ENCODE measurements around the gene KIAA0232.

DNA sequence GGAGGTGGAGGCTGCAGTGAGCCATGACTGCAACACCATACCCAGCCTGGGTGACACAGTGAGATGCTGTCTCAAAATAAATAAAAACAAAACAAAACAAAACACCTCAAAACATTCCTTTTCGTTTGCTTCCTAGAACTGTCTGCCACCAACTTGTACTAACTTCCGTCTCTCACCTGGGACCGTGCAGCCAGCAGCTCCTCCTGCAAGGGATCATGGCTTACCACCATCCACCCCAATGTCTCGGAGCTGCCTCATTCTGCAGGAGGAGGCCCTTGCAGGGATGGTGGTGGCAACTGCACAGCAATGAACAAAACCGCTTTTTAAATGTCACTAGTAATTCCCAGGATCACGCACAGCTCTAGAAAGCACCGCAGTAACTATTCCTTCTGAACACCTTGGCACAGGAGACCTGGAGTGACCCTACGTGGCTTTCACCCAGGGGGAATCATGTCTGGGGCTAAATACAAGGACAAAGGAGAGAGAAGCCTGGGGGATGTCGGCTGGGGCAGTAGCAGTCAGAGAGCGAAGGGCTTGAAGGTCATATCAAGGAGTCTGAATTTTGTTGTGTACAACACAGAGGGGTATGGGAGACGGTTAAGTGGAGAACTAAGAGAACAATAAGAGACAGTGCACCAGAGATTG, 17.4 kb upstream of the KIAA0232 start:
- TF ChIP-seq, protein P1, sequence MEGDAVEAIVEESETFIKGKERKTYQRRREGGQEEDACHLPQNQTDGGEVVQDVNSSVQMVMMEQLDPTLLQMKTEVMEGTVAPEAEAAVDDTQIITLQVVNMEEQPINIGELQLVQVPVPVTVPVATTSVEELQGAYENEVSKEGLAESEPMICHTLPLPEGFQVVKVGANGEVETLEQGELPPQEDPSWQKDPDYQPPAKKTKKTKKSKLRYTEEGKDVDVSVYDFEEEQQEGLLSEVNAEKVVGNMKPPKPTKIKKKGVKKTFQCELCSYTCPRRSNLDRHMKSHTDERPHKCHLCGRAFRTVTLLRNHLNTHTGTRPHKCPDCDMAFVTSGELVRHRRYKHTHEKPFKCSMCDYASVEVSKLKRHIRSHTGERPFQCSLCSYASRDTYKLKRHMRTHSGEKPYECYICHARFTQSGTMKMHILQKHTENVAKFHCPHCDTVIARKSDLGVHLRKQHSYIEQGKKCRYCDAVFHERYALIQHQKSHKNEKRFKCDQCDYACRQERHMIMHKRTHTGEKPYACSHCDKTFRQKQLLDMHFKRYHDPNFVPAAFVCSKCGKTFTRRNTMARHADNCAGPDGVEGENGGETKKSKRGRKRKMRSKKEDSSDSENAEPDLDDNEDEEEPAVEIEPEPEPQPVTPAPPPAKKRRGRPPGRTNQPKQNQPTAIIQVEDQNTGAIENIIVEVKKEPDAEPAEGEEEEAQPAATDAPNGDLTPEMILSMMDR (optimal IDR thresholded peaks at IDR 0.05 in 1 of 3, IDR thresholded peaks at IDR 0.05 in 1 of 3, conservative IDR thresholded peaks at IDR 0.05 in 1 of 3; ENCODE audit: extremely low read depth in 1 of 3, insufficient read depth in 2 of 3, low read length in 3 of 3): no peak
- TF ChIP-seq EZH2 (IDR thresholded peaks at IDR 0.05; ENCODE audit: low read length): no peak

All from keratinocyte (primary cell).